Tibial nerve (tissue), 4 donors: ENCODE measurements around the gene VLDLR. TPM values are rescaled to one million over a fixed set of nuclear protein-coding genes. Genes with fewer than 3 reads are reported as not detected.

ENCODE experiments used
- DNase-seq, 2 donors: peaks; one replicate each; pipeline ENCODE4 v3.0.0-alpha.2; 2019; ENCODE audit warnings: low spot score in 2 of 2
- H3K27ac ChIP-seq, 4 donors: fragments of 200-600 bp; sonication (generic) in 3 of 4; one replicate each; pipeline ENCODE4 v1.5.1; 2017 to 2019; ENCODE audit warnings: mild to moderate bottlenecking in 1 of 4
- H3K27me3 ChIP-seq, 2 donors: fragments of 200-600 bp; sonication (generic) in 1 of 2; one replicate each; pipeline versions ENCODE4 v1.5.1 to v1.6.0; 2017 to 2019
- H3K36me3 ChIP-seq, 3 donors: fragments of 200-600 bp; sonication (generic); one replicate each; pipeline ENCODE4 v1.5.1; 2018 to 2019
- H3K4me1 ChIP-seq, 4 donors: fragments of 200-600 bp; sonication (generic) in 3 of 4; one replicate each; pipeline ENCODE4 v1.5.1; 2017 to 2019
- H3K4me3 ChIP-seq, 4 donors: fragments of 200-600 bp; sonication (generic) in 3 of 4; one replicate each; pipeline ENCODE4 v1.5.1; 2017 to 2019; ENCODE audit warnings: mild to moderate bottlenecking in 1 of 4, moderate library complexity in 1 of 4
- H3K9me3 ChIP-seq, 4 donors: fragments of 200-600 bp; sonication (generic) in 3 of 4; one replicate each; pipeline ENCODE4 v1.5.1; 2017 to 2019
- EP300 ChIP-seq, 2 donors: sonication (generic); formaldehyde crosslinking; IDR thresholded peaks; one replicate each; pipeline ENCODE4 v1.6.1; 2017; ENCODE audit warnings: antibody characterized with exemption in 2 of 2, mild to moderate bottlenecking in 1 of 2
- POLR2A ChIP-seq, 2 donors: fragments of 450-650 bp; IDR thresholded peaks; one replicate each; pipeline ENCODE4 v1.6.1; 2017; ENCODE audit warnings: antibody characterized with exemption in 2 of 2, mild to moderate bottlenecking in 2 of 2, moderate library complexity in 2 of 2
- WGBS, 2 donors: methylation state at CpG; one replicate each; pipeline ENCODE4 v1.1.5; 2018; 5-methylcytosine and 5-hydroxymethylcytosine counted together
- total RNA-seq, 4 donors: library from RNA; depleted of rRNA; stranded (reverse); fragments of >200 nt; gene quantifications; one replicate each; pipeline ENCODE4 v1.1.0, GENCODE V29; 2016
- TF ChIP-seq, protein P1 (sequence below), 5 experiments: fragments of 200-600 bp in 3 of 5; fragments of 450-650 bp in 2 of 5; sonication (generic) in 3 of 5; IDR thresholded peaks; one replicate each; pipeline ENCODE4 v1.5.1; 2016 to 2019; ENCODE audit warnings: antibody characterized with exemption in 5 of 5, mild to moderate bottlenecking in 3 of 5, moderate library complexity in 2 of 5

VLDLR gene
- total RNA-seq, 4 donors from 2014 or later, result 9.0 to 14.0 (median 11.1) TPM

DNA sequence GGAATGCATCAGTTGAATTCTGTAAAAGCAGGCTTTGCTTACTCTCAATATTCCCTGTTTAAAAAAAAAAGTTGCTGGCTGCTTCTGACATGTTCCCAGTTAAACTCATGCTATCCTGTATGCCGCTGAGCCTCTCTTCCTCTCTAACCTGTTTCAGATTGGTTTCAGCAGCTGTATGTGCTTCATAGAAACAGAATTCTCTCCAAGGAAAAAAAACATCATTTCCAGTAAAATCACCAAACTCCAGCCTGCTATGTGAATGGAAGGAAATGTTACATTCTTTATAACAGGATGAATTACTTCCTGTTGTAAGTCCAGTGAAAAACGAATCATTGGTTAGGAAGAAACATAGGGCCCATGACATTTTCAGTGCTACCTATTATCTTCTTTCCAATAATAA is 70.0 kb downstream of the VLDLR start:
- no peaks in the 10 kb centered on the region for H3K27me3 ChIP-seq
- H3K4me1 ChIP-seq, result no peaks in the 10 kb centered on the region
- no peak for DNase-seq
- no peaks in the 10 kb centered on the region for H3K36me3 ChIP-seq
- TF ChIP-seq, protein P1, sequence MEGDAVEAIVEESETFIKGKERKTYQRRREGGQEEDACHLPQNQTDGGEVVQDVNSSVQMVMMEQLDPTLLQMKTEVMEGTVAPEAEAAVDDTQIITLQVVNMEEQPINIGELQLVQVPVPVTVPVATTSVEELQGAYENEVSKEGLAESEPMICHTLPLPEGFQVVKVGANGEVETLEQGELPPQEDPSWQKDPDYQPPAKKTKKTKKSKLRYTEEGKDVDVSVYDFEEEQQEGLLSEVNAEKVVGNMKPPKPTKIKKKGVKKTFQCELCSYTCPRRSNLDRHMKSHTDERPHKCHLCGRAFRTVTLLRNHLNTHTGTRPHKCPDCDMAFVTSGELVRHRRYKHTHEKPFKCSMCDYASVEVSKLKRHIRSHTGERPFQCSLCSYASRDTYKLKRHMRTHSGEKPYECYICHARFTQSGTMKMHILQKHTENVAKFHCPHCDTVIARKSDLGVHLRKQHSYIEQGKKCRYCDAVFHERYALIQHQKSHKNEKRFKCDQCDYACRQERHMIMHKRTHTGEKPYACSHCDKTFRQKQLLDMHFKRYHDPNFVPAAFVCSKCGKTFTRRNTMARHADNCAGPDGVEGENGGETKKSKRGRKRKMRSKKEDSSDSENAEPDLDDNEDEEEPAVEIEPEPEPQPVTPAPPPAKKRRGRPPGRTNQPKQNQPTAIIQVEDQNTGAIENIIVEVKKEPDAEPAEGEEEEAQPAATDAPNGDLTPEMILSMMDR (IDR thresholded peaks at IDR 0.05), result no peak
- TF ChIP-seq POLR2A (IDR thresholded peaks at IDR 0.05), result no peak
- TF ChIP-seq EP300 (IDR thresholded peaks at IDR 0.05), result no peak
- WGBS, 2 donors, result 44 to 47% methylated on average over 2 of the region's 2 CpGs
- H3K27ac ChIP-seq, result no peak overlapping the region
- no peak overlapping the region for H3K4me3 ChIP-seq
- H3K9me3 ChIP-seq, result no peaks in the 10 kb centered on the region

DNA sequence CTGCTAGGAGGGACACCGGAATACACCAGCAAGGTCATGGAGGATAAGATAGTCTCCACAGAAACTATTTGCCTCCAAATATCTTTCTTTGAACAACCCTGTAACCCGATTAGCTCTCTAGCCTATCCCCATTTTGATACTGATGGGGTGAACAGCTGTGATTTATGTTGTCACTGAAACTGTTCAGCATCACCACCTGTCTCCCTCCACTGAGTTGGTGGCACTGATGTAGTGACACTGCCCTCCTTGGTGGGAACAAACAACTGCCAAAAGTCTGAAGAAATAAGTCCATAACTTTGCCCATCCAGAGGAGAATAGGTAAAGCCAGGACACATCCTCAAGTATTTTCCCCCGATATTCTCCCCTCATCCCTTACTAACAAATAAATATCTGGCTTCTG is 71.5 kb downstream of the VLDLR start:
- WGBS, 2 donors, result 89 to 98% methylated on average over 3 of the region's 3 CpGs
- H3K36me3 ChIP-seq, result no peaks in the 10 kb centered on the region

DNA sequence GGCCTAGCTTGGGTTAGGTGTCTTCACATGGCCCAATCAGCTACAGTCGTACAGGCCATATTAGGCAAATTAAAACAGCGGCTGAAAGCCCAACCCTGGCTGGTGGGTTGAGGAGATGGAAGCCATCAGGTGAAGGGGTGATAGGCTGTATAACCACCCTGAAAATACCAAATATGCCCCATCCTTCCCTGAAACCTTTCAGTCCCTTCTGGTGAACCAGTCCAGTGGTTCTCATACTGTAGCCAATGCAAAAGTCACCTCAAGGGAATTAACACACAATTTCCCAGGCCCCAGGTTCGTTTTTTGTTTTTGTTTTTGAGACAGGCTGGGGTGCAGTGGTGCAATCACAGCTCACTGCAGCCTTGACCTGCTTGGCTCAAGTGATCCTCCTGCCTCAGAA is 75.9 kb downstream of the VLDLR start:
- H3K27ac ChIP-seq, result no peak overlapping the region
- 85 to 88% methylated on average over 3 of the region's 3 CpGs for WGBS, 2 donors

More for the DNA sequence above, 71.5 kb downstream of the VLDLR start:
- Histone ChIP-seq H3K9me3 (no peaks in the 10 kb centered on the region), H3K4me1 (no peaks in the 10 kb centered on the region), H3K27me3 (no peaks in the 10 kb centered on the region), H3K27ac (no peak overlapping the region), H3K4me3 (no peak overlapping the region)
- DNase-seq, result no peak
- TF ChIP-seq, protein P1 (IDR thresholded peaks at IDR 0.05), result no peak
- TF ChIP-seq POLR2A (IDR thresholded peaks at IDR 0.05) (no peak), EP300 (IDR thresholded peaks at IDR 0.05) (no peak)

DNA sequence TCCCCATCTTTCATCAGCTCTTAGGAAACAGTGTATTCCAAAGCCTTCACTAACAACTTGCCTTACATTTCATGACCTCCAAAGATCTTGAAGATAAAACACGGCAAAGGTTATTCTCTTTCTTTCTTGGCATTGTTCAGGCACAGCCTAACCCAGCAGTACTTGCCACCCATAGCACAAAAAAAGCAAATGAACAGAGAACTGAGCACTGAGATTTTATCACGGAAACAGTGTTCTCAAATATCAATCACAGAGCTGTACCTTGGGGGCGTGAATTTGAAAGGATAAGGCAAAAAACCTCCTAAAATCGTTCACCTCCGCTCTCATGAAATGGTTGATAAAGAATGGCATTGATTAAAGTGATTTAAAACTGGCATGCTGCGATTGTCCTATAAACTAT is 78.8 kb downstream of the VLDLR start:
- H3K4me3 ChIP-seq, result no peak overlapping the region
- no peak overlapping the region for H3K27ac ChIP-seq
- no peak for DNase-seq
- 71 to 77% methylated on average over 6 of the region's 6 CpGs for WGBS, 2 donors
- no peaks in the 10 kb centered on the region for H3K4me1 ChIP-seq
- no peaks in the 10 kb centered on the region for H3K27me3 ChIP-seq
- no peaks in the 10 kb centered on the region for H3K9me3 ChIP-seq
- TF ChIP-seq POLR2A (IDR thresholded peaks at IDR 0.05), result no peak
- TF ChIP-seq EP300 (IDR thresholded peaks at IDR 0.05), result no peak
- TF ChIP-seq, protein P1 (IDR thresholded peaks at IDR 0.05), result no peak
- no peaks in the 10 kb centered on the region for H3K36me3 ChIP-seq

More for the DNA sequence above, 75.9 kb downstream of the VLDLR start:
- TF ChIP-seq, protein P1 (IDR thresholded peaks at IDR 0.05), result no peak
- no peak for TF ChIP-seq POLR2A (IDR thresholded peaks at IDR 0.05)
- Histone ChIP-seq H3K27me3 (no peaks in the 10 kb centered on the region), H3K4me1 (no peaks in the 10 kb centered on the region), H3K4me3 (no peak overlapping the region), H3K9me3 (no peaks in the 10 kb centered on the region), H3K36me3 (no peaks in the 10 kb centered on the region)
- DNase-seq, result no peak

DNA sequence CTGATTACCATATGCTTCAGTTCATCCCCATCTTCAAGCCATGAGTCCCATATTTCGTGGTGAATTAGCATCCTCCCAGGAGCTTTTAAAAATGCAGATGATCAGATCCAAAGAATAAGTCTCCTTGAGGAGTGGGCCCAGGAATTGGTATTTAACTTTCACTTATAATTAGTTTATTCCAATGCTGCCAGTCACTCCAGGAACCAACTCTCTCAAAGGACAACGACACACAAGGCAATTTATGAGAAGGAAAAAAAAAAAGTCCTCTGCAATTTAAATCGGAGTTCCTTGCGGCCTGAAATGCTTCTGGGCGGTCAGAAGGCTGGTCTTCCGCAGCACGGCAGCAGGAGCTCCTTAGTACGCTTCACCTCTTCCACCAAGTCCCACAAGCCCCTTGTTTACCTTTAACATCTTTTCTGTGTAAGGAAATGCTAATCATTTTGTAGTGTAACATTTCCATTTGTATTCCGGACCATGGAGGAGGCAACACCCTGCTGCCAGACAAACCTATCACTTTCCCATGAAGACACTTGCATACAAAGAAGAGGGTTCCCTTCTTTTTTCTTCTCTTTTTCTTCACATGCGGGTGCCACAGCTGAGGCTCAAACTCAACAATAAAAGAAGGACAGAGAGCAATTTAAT is 79.4 kb downstream of the VLDLR start:
- no peaks in the 10 kb centered on the region for H3K36me3 ChIP-seq
- no peak for DNase-seq
- no peaks in the 10 kb centered on the region for H3K9me3 ChIP-seq
- H3K4me1 ChIP-seq, result no peaks in the 10 kb centered on the region
- H3K4me3 ChIP-seq, result no peak overlapping the region
- H3K27me3 ChIP-seq, result no peaks in the 10 kb centered on the region
- 77 to 81% methylated on average over 10 of the region's 10 CpGs for WGBS, 2 donors
- TF ChIP-seq POLR2A (IDR thresholded peaks at IDR 0.05), result no peak
- no peak for TF ChIP-seq EP300 (IDR thresholded peaks at IDR 0.05)
- TF ChIP-seq, protein P1 (IDR thresholded peaks at IDR 0.05), result no peak
- H3K27ac ChIP-seq, result no peak overlapping the region
